B cell (primary cell): Measurements from ENCODE around the gene HYAL2. TPM values are rescaled to one million over a fixed set of nuclear protein-coding genes. Genes with fewer than 3 reads are reported as not detected.

ENCODE experiments used
- ATAC-seq: fragments of 200-7000 bp; cut with Tn5 transposase; one replicate; pipeline ENCODE4 v1.10.0; 2021; ENCODE audit warnings: low read depth, mild to moderate bottlenecking, moderate number of reproducible peaks, moderate library complexity
- CTCF ChIA-PET: fragments of 350-600 bp; sonication (Branson Sonifier 250); formaldehyde crosslinking; loops from one replicate; lab custom pipeline; 2021; ENCODE audit warnings: antibody characterized with exemption, inconsistent platforms; lab: Charles Lee
- POLR2A ChIA-PET: fragments of 350-600 bp; sonication (Branson Sonifier 250); formaldehyde crosslinking; loops from one replicate; lab custom pipeline; 2021; ENCODE audit warnings: antibody characterized with exemption; lab: Charles Lee
- DNase-seq: peaks from one replicate; pipeline ENCODE4 v3.0.0; 2013
- H2AFZ ChIP-seq: 2 replicates; pipeline ENCODE4 v1.6.1; 2012; ENCODE audit warnings: mild to moderate bottlenecking, low read depth, low read length; ENCODE audit not compliant: insufficient read depth, poor library complexity, severe bottlenecking
- H3K27ac ChIP-seq, 2 donors: 1 replicate in 1 of 2; 2 replicates in 1 of 2; pipeline ENCODE4 v1.5.1; 2012 to 2013; ENCODE audit warnings: low read length in 2 of 2, mild to moderate bottlenecking in 2 of 2, moderate library complexity in 1 of 2
- H3K27me3 ChIP-seq, 4 experiments: fragments of 200-600 bp in 1 of 4; sonication (generic) in 1 of 4; replicated peaks in 1 of 4; 1 replicate in 2 of 4; 2 replicates in 2 of 4; pipeline versions ENCODE4 v1.6.1 to v1.7.0; 2013 to 2016; ENCODE audit warnings: low read length in 3 of 4, mild to moderate bottlenecking in 2 of 4, mixed read lengths in 1 of 4, moderate library complexity in 1 of 4; ENCODE audit not compliant: insufficient read depth in 4 of 4, control insufficient read depth in 3 of 4; ENCODE audit errors: control extremely low read depth in 1 of 4
- H3K36me3 ChIP-seq, 2 experiments: replicated peaks in 1 of 2; 1 replicate in 1 of 2; 2 replicates in 1 of 2; pipeline versions ENCODE4 v1.6.1 to v1.7.1; 2013; ENCODE audit warnings: low read length in 1 of 2; ENCODE audit not compliant: insufficient read depth in 2 of 2, control insufficient read depth in 1 of 2; ENCODE audit errors: control extremely low read depth in 1 of 2, extremely low read depth in 1 of 2
- H3K4me1 ChIP-seq, 2 donors: fragments of 200-600 bp in 1 of 2; sonication (generic) in 1 of 2; 1 replicate in 1 of 2; 2 replicates in 1 of 2; pipeline versions ENCODE4 v1.5.1 to v1.6.1; 2013 to 2017; ENCODE audit warnings: low read length in 2 of 2; ENCODE audit not compliant: control insufficient read depth in 2 of 2, insufficient read depth in 2 of 2
- H3K4me2 ChIP-seq: replicated peaks from 2 replicates; pipeline ENCODE3; 2012; ENCODE audit warnings: mild to moderate bottlenecking, low read depth, low read length; ENCODE audit not compliant: poor library complexity, severe bottlenecking
- H3K4me3 ChIP-seq, 5 experiments: fragments of 200-600 bp in 1 of 5; sonication (generic) in 1 of 5; 1 replicate in 3 of 5; 2 replicates in 2 of 5; pipeline versions ENCODE4 v1.5.1 to v1.7.0; 2011 to 2016; ENCODE audit warnings: low read length in 4 of 5, mild to moderate bottlenecking in 4 of 5, low read depth in 2 of 5, control low read depth in 1 of 5, moderate library complexity in 1 of 5; ENCODE audit not compliant: insufficient read depth in 1 of 5; ENCODE audit errors: control extremely low read depth in 1 of 5, extremely low read depth in 1 of 5
- H3K79me2 ChIP-seq: fragments of 200-600 bp; sonication (generic); one replicate; pipeline ENCODE4 v1.6.0; 2016; ENCODE audit warnings: low read length; ENCODE audit not compliant: control insufficient read depth, insufficient read depth
- H3K9ac ChIP-seq: fragments of 200-600 bp; sonication (generic); 2 replicates; pipeline ENCODE4 v1.6.1; 2017; ENCODE audit warnings: mild to moderate bottlenecking, low read length, moderate library complexity
- H3K9me3 ChIP-seq, 3 donors: one replicate each; pipeline versions ENCODE4 v1.6.1 to v1.7.1; 2013; ENCODE audit warnings: low read length in 2 of 3; ENCODE audit not compliant: control insufficient read depth in 2 of 3, insufficient read depth in 1 of 3; ENCODE audit errors: control extremely low read depth in 1 of 3
- H4K20me1 ChIP-seq: 2 replicates; pipeline ENCODE4 v1.6.0; 2012; ENCODE audit warnings: mild to moderate bottlenecking, low read length; ENCODE audit not compliant: insufficient read depth, control insufficient read depth, poor library complexity, severe bottlenecking
- H3K27ac Mint-ChIP-seq: one replicate; pipeline ENCODE4 v1.8.0; 2021; ENCODE audit warnings: mixed read lengths
- H3K27me3 Mint-ChIP-seq: one replicate; pipeline ENCODE4 v1.8.0; 2021; ENCODE audit warnings: mixed read lengths
- H3K4me1 Mint-ChIP-seq: one replicate; pipeline ENCODE4 v1.8.0; 2021; ENCODE audit warnings: mixed read lengths
- H3K4me3 Mint-ChIP-seq: one replicate; pipeline ENCODE4 v1.8.0; 2021; ENCODE audit warnings: mixed read lengths
- H3K9me3 Mint-ChIP-seq: one replicate; pipeline ENCODE4 v1.8.0; 2022; ENCODE audit warnings: mixed read lengths; ENCODE audit not compliant: insufficient read depth
- CTCF ChIP-seq: fragments of 200-600 bp; IDR thresholded peaks from one replicate; pipeline ENCODE4 v1.8.0; 2022; ENCODE audit warnings: antibody characterized with exemption, mild to moderate bottlenecking
- EZH2 ChIP-seq: IDR thresholded peaks from 2 replicates; pipeline ENCODE4 v1.6.1; 2012; ENCODE audit warnings: borderline replicate concordance, low read depth, mild to moderate bottlenecking, moderate library complexity, low read length; ENCODE audit not compliant: insufficient read depth, poor library complexity, severe bottlenecking
- WGBS: methylation state at CpG from one replicate; pipeline ENCODE4 v1.1.5; 2013; ENCODE audit warnings: missing lambda C conversion rate; ENCODE audit not compliant: insufficient coverage; 5-methylcytosine and 5-hydroxymethylcytosine counted together
- intact Hi-C: fragments of 100-400 bp; cut with micrococcal nuclease; formaldehyde crosslinking; loops from one replicate; pipeline ENCODE4 v1.10.0; 2022
- polyA plus RNA-seq: library from polyadenylated mRNA; depleted of rRNA; stranded (reverse); fragments of >200 nt; gene quantifications from 2 replicates; pipeline ENCODE4 v1.2.3, GENCODE V29; 2012
- total RNA-seq, 2 donors: library from RNA; stranded (reverse); fragments of 120-200 nt in 1 of 2; gene quantifications; 1 replicate in 1 of 2; 2 replicates in 1 of 2; pipeline versions ENCODE4 v1.2.3 to v1.2.4, GENCODE V29; 2013 to 2022

Gene HYAL2
- total and polyA plus RNA-seq, 2 donors (not counting 1 experiment from before 2014, with no cell fraction given) = 4.2 to 5.1 TPM

GRCh38 chr3:50345586-50346234, 23.2 kb upstream of the HYAL2 start, which contains the start of gene ZMYND10:
Gene ZMYND10, minus strand, starts transcription at chr3:50345732. Its CDS starts 153 bp downstream, at chr3:50345579.
- ChIA-PET CTCF (interaction anchor here (0.7 to 4.0 kb wide), 5 partner anchors 12 to 247 kb away, joined by 3 to 27 read pairs (median 3); partner anchors contain the start of gene TMEM115), POLR2A (interaction anchor here (1.0 to 1.6 kb wide), 3 partner anchors 8 to 53 kb away, joined by 4 to 8 read pairs (median 8); partner anchors contain the start of genes IFRD2 and TMEM115)
- Mint-ChIP-seq H3K4me3 (peak within 1 kb of the TSS; percentile 77), H3K27ac (peak within 1 kb of the TSS; percentile 53), H3K9me3 (no peaks in the 10 kb centered on the region), H3K4me1 (peaks cover 48% of the 10 kb centered on the region), H3K27me3 (no peaks in the 10 kb centered on the region)
- peaks cover 37% of the 10 kb centered on the region for H3K79me2 ChIP-seq
- DNase-seq = peak; percentile 84
- ATAC-seq = peak; percentile 26
- peak within 1 kb of the TSS in 4 of 5 experiments; percentile 18 to 52 (median 36) for H3K4me3 ChIP-seq
- peak within 1 kb of the TSS; percentile 91 for H3K4me2 ChIP-seq
- H3K9ac ChIP-seq = peak within 1 kb of the TSS; percentile 55
- TF ChIP-seq CTCF = no peak
- no peak for TF ChIP-seq EZH2
- H3K27me3 ChIP-seq = no peaks in the 10 kb centered on the region
- no peak within 1 kb of the TSS for H3K27ac ChIP-seq
- peak within 1 kb of the TSS; percentile 62 for H2AFZ ChIP-seq
- WGBS = 11% methylated on average over 45 of the region's 45 CpGs
- H3K36me3 ChIP-seq = peaks cover 0 to 19% of the 10 kb centered on the region in 2 experiments
- peaks cover 21% of the 10 kb centered on the region for H4K20me1 ChIP-seq
- H3K9me3 ChIP-seq = no peaks in the 10 kb centered on the region
- H3K4me1 ChIP-seq = peaks cover 30 to 54% of the 10 kb centered on the region in 2 donors
- intact Hi-C loops = loop anchor here (1.0 to 5.0 kb wide), 2 partner anchors 8 to 267 kb away; partner anchors contain the start of gene CISH
